Lower leg skin (tissue), 3 donors: ENCODE data around the gene C9orf78.

Source experiments
- CTCF ChIP-seq, 3 donors: fragments of 450-650 bp; IDR thresholded peaks; one replicate each; pipeline ENCODE4 v1.5.1; 2016; ENCODE audit warnings: antibody characterized with exemption in 3 of 3, mild to moderate bottlenecking in 3 of 3, moderate library complexity in 2 of 3
- POLR2A ChIP-seq, 2 donors: fragments of 450-650 bp; IDR thresholded peaks; one replicate each; pipeline ENCODE4 v1.6.1; 2016 to 2017; ENCODE audit warnings: antibody characterized with exemption in 2 of 2, mild to moderate bottlenecking in 1 of 2, moderate library complexity in 1 of 2

DNA sequence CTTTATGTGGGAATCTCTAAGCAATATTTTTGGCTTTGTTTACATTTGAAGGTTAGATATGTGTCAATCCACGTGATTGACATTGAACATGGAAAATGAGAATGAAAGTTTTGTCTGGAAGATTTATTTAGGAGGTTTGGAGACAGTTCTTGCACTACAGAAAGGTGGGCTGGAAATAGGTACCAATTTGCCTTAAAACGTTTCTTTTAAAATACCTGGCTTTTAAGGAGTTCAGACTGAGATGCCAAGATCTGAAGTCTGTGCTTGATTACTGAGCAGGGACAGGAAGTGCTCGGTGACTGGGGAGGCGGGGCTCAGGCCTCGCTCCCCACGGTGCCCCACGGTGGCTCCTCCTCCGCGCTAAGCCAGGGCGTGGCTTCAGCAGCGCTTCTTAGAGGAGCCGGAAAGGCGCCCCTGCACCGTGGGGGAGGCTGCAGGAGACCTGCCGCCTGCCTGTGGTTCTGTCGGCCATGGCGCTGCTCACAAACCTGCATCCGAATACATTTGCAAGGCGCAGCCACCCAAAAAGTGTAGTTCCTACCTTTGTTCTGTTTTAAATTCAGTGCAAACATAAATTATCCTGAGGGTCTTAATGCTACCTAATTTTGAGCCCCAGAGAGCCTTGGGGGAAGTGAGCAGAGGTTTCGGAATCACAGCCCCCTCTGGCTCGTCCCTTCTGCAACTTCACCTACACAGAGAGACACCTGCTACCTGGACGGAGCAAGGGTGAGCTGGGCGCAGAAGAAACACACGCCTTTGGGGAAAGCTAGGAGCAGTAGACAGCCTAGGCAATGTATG is 49.3 kb upstream of the C9orf78 start:
- no peak for TF ChIP-seq CTCF (IDR thresholded peaks at IDR 0.05)
- no peak for TF ChIP-seq POLR2A (IDR thresholded peaks at IDR 0.05)
